Glutamatergic neuron (in vitro differentiated cells): Measurements from ENCODE around the gene HK1. TPM values are rescaled to one million over a fixed set of nuclear protein-coding genes. Genes with fewer than 3 reads are reported as not detected.

Experiments used
- DNase-seq: peaks from one replicate; pipeline ENCODE4 v3.0.0; 2022
- H3K27ac Mint-ChIP-seq: one replicate; pipeline ENCODE4 v1.8.0; 2020; ENCODE audit warnings: mild to moderate bottlenecking, mixed read lengths, inconsistent platforms; ENCODE audit not compliant: unreplicated experiment
- H3K27me3 Mint-ChIP-seq: one replicate; pipeline ENCODE4 v1.8.0; 2020; ENCODE audit warnings: mild to moderate bottlenecking, moderate library complexity, mixed read lengths, inconsistent platforms; ENCODE audit not compliant: unreplicated experiment
- H3K36me3 Mint-ChIP-seq: one replicate; pipeline ENCODE4 v1.8.0; 2020; ENCODE audit warnings: mild to moderate bottlenecking, mixed read lengths, inconsistent platforms; ENCODE audit not compliant: unreplicated experiment
- H3K4me1 Mint-ChIP-seq: one replicate; pipeline ENCODE4 v1.8.0; 2020; ENCODE audit warnings: mild to moderate bottlenecking, low read depth, mixed read lengths, inconsistent platforms; ENCODE audit not compliant: unreplicated experiment
- H3K4me3 Mint-ChIP-seq: one replicate; pipeline ENCODE4 v1.8.0; 2020; ENCODE audit warnings: mild to moderate bottlenecking, mixed read lengths, inconsistent platforms; ENCODE audit not compliant: unreplicated experiment
- H3K9me3 Mint-ChIP-seq: one replicate; pipeline ENCODE4 v1.8.0; 2020; ENCODE audit warnings: mild to moderate bottlenecking, moderate library complexity, mixed read lengths, inconsistent platforms; ENCODE audit not compliant: unreplicated experiment
- total RNA-seq: library from RNA; stranded (reverse); fragmentation: NEBNext Ultra II Directional; extraction: Animal tissue kit (Norgen Biotek cat#: 25700); gene quantifications from one replicate; pipeline ENCODE4 v1.2.1, GENCODE V29; 2021; ENCODE audit not compliant: unreplicated experiment
- TF ChIP-seq, protein P1 (sequence below): fragments of 200-600 bp; sonication (generic); IDR thresholded peaks from one replicate; pipeline ENCODE4 v1.5.0; 2021; ENCODE audit not compliant: partially characterized antibody, unreplicated experiment

HK1 gene
- total RNA-seq, 1 donor from 2014 or later, result 240 TPM

DNA sequence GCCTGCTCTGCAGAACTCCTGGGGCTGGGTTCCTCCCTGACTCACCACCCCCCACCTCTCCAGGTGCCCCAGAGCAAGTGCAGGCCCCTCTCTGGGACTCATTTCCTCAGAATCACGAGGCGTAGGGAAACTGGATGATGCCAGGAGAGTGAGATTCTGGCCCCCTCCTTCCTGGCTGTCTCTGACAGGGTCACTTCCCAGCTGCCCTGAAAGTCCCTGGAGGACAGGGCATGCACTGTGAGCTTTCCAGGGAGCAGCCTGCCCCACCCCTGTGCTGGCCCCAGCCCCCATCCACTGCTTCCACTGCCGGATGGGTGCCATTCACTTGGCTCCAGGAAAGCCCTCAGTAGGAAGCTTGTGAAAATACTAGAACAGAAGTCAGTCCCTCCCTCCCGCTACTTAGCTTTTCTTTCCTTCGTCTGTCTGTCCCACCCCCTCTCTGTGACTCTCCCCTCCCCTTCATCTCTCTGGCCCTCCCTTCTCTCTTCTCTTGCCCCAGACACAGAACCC is 128.1 kb downstream of the HK1 start:
- Mint-ChIP-seq H3K27me3 (peaks cover 5% of the 10 kb centered on the region), H3K4me3 (no peak overlapping the region), H3K9me3 (peaks cover 14% of the 10 kb centered on the region), H3K36me3 (peaks cover 8% of the 10 kb centered on the region), H3K27ac (peak overlapping the region; percentile 90), H3K4me1 (peaks cover 20% of the 10 kb centered on the region)
- DNase-seq, result peak; percentile 54
- TF ChIP-seq, protein P1, sequence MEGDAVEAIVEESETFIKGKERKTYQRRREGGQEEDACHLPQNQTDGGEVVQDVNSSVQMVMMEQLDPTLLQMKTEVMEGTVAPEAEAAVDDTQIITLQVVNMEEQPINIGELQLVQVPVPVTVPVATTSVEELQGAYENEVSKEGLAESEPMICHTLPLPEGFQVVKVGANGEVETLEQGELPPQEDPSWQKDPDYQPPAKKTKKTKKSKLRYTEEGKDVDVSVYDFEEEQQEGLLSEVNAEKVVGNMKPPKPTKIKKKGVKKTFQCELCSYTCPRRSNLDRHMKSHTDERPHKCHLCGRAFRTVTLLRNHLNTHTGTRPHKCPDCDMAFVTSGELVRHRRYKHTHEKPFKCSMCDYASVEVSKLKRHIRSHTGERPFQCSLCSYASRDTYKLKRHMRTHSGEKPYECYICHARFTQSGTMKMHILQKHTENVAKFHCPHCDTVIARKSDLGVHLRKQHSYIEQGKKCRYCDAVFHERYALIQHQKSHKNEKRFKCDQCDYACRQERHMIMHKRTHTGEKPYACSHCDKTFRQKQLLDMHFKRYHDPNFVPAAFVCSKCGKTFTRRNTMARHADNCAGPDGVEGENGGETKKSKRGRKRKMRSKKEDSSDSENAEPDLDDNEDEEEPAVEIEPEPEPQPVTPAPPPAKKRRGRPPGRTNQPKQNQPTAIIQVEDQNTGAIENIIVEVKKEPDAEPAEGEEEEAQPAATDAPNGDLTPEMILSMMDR, result no peak

DNA sequence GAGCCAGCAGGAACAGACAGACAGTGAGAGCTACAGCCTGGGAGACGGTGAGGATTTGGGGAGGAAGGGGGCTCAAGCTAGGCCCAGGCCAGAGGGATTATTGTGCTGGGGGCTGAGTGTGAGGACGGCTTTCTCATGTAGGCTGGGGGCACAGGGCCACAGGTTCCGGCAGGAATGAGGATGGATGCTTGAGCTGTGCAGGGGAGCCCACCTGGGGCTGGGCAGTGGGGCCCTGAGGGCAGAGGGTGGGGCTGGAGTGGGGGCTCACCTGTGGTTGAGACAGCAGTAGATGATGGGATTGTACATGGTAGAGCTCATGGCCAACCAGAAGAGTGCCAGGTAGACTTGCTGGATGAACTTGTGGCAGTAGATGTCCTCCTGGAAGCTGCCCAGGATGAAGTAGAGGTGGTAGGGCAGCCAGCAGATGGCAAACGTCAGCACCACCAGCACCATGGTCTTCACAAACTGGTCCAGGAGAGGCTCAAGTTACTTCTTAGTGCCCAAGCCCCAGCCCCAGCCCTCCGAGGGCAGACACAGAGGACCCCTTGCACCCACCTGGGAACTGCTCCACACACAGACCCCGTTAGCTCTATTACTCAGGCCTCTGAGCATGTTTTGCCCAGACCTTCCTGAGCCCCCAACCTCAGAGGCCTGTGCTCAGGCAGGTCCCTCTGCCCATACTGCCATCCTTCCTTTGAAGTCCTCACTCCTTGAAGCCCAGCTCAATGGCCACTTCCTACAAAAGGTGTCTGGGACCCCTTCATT is 128.7 kb downstream of the HK1 start:
- peak overlapping the region; percentile 90 for H3K27ac Mint-ChIP-seq
- no peak overlapping the region for H3K4me3 Mint-ChIP-seq
- peaks cover 20% of the 10 kb centered on the region for H3K4me1 Mint-ChIP-seq
- peaks cover 7% of the 10 kb centered on the region for H3K27me3 Mint-ChIP-seq
- peaks cover 4% of the 10 kb centered on the region for H3K36me3 Mint-ChIP-seq
- DNase-seq, result no peak
- H3K9me3 Mint-ChIP-seq, result peaks cover 14% of the 10 kb centered on the region
- TF ChIP-seq, protein P1, result no peak

DNA sequence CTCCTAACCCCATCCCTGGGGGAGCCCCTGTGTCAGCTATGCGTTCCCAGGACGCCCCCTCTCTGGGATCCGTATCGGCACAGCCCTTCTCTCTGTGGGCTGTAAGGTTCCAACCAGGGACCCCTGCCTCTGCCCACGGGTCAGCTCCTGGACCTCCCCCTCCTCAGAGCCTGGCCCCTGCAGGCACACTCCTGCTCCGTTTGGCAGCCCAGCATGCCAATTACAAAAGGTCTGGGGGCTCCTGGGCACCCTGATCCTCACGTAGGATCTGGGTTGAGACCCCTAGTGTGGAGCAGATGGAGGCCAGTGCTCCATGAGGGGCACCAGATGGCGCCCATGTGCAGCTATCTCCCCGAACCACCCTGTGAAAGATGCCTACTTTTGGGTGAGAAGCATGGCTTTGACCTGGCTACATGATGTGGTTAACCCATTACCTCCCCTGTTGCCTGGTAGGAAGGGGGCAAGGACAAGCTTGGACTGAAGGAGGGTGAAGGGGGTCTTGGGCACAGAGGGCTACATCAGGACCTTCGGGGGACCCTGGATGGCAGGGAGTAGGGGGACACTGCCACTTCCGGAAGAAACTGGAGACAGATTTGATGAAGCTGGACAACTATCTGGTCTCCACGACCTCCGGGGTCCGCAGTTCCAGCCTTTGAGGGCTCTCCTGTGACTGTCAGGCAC is 129.5 kb downstream of the HK1 start:
- Mint-ChIP-seq H3K9me3 (peaks cover 14% of the 10 kb centered on the region), H3K36me3 (peaks cover 4% of the 10 kb centered on the region), H3K27ac (peak overlapping the region; percentile 43), H3K27me3 (peaks cover 7% of the 10 kb centered on the region), H3K4me3 (no peak overlapping the region), H3K4me1 (peaks cover 20% of the 10 kb centered on the region)
- TF ChIP-seq, protein P1, result no peak
- DNase-seq, result no peak

DNA sequence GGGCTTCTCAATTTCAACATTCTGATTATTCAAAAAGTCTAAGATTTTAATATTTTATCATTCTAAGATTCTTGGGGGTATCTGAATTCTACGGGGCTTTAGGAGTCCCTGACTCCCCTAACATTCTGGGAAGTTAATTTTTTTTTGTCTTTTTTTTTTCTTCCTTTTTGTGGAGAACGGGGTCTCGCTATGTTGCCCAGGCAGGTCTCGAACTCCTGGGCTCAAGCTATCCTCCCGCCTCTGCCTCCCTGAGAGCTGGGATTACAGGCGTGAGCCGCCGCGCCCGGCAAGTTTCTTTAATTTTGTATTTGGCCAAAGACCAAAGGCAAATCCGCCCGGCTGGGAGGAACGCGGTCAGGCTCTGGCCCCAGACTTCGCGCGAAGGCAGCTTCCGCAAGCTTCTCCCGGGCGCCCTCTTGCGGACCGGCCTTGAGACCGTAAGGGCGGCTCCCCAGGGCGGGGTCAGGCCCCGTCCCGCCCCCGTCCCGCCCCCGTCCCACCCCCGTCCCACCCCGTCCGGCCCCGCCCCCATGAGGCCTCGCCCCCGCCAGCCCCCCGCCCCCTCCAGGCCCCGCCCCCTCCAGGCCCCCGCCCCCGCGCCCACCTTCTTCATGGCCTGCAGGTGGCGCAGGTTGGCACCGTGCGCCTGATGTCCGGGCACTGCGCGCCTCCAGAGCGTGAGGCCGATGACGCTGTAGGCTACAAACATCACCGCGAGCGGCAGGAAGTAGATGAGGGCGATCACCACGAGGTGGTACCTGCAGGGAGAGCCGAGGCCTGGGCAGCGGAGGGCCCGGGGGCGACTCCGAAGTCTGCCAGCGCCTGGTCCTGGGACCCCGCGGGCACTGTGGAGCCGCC is 130.3 kb downstream of the HK1 start:
- Mint-ChIP-seq H3K27me3 (peaks cover 7% of the 10 kb centered on the region), H3K9me3 (peaks cover 12% of the 10 kb centered on the region), H3K36me3 (peaks cover 4% of the 10 kb centered on the region), H3K4me1 (peaks cover 22% of the 10 kb centered on the region), H3K27ac (peak overlapping the region; percentile 43), H3K4me3 (peak overlapping the region; percentile 74)
- TF ChIP-seq, protein P1, result peak; percentile 93
- DNase-seq, result peak; percentile 95
